Activated effector memory CD4-positive, alpha-beta T cell treated with anti-CD3 and anti-CD28 coated beads, Interleukin-2, amount 50 U/mL, for 16 hours (primary cell): Measurements from ENCODE around the gene ITGB1.
"Not testable (repeated sequence)": the region's sequence is repeated elsewhere in the genome, so short reads cannot be mapped to it uniquely, and the experiment has no call there.

Experiments
- DNase-seq: peaks from one replicate; pipeline ENCODE4 v3.0.0-alpha.2; 2020

ITGB1 gene

GRCh38 chr10:32980242-32980557, 22.2 kb upstream of the ITGB1 start:
- DNase-seq: no peak

DNA sequence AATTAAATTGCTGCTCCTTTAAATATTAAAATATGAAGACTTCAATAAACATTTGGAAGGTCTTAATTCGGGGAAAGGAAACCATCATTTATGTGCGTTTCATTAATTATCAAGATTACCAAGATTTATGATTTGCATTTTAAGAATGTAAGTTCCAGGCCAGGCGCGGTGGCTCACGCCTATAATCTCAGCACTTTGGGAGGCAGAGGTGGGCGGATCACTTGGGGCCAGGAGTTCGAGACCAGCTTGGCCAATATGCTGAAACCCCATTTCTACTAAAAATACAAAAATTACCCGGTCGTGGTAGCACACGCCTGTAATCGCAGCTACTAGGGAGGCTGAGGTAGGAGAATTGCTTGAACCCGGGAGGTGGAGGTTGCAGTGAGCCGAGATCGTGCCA, 21.7 kb upstream of the ITGB1 start:
- not testable (repeated sequence) for DNase-seq

- no peak for DNase-seq
Measured at GRCh38 chr10:32979041-32979440, 21.0 kb upstream of the ITGB1 start.

DNA sequence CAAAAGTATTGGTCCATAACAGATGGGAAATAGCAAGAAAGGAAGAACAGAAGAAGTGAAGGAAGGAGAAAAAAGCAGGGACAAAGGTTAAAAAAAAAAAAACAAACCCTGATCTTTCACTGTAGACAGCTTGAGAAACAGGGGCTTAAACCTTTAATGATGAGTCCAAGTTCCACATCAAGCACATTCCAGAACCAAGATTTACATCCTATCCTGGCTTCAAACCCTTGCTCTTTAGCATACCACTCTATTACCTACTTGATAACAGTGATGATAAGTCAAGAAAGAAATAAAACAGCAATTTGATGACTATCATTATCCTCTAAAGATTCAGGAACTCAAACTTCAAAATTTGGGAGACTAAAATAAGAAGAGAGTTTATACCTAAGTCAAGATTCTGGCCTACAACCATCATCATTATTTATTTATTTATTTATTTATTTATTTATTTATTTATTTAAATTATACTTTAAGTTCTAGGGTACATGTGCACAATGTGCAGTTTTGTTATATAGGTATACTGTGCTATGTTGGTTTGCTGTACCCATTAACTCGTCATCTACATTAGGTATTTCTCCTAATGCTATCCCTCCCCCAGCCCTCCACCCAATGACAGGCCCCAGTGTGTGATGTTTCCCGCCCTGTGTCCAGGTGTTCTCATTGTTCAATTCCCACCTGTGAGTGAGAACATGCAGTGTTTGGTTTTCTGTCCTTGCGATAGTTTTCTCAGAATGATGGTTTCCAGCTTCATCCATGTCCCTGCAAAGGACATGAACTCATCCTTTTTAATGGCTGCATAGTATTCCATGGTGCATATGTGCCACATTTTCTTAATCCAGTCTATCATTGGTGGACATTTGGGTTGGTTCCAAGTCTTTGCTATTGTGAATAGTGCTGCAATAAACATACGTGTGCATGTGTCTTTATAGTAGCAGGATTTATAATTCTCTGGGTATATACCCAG, 20.1 kb upstream of the ITGB1 start:
- DNase-seq: not testable (repeated sequence)

- no peak for DNase-seq
Measured at GRCh38 chr10:32976338-32976737, 18.3 kb upstream of the ITGB1 start.

- no peak for DNase-seq
Measured at GRCh38 chr10:32972929-32973328, 14.9 kb upstream of the ITGB1 start.

DNA sequence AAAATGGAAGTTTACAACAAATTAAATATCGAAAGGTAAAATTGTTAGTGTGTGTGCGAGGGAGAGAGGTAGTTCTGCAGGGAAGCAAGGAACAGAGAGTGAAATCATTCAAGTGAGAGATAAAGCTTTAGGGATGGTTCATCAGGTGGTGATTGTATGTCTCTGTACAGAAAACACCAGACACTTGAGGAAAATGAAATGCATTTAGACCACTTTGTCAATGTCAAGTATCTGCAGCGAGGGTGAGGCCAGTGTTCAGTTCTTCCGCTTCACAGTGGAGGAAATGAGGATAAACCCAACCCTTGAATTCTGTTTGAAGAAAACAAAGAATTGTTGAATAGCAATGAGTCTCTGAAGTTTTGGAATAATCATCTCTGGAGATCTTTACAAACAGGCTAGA, 14.4 kb upstream of the ITGB1 start:
- DNase-seq: no peak

DNA sequence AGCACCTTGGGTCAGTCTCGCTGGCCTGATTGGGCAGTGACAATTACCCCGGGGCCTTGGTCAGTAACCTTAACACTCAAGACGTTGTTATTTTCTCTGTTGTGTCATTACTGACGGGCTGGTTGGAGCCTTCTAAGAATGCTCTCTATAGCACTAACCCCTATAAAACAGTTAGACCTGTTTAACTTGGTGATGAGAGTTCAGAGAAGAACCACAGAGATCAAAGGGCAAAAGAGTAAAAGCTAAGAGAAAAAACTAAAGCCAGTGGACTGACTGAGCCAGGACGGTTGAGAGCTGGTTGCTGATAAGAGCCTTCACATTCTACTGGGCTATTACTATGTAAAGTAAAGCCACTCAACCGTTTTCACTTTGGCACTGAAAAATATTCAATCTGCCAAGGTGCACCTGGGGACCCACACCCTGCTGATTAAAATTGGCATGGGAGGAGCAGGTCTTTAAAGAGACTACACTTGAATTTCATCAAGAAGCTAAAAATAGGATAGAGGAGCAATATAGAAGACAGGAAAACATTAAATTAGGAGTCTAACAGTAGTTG, 13.6 kb upstream of the ITGB1 start:
- no peak for DNase-seq

DNA sequence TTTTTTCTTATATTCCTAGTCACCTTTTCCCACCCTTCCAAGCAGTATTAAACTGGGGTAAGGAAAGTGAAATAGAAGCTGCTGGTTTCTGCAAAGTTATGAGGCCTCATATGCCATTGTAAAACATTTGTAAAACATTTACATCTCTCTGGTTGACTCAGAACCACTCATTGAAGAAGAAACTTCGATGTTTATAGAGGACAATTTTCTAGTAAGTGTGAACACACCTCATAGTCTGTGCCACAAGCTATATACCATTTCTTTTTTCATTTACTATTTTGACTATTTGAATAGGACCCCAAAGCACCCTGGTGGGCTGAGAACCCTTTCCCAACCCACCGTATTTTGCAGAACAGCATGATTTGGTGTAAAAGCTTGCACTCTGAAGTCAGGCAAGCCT, 12.9 kb upstream of the ITGB1 start:
- no peak for DNase-seq

DNA sequence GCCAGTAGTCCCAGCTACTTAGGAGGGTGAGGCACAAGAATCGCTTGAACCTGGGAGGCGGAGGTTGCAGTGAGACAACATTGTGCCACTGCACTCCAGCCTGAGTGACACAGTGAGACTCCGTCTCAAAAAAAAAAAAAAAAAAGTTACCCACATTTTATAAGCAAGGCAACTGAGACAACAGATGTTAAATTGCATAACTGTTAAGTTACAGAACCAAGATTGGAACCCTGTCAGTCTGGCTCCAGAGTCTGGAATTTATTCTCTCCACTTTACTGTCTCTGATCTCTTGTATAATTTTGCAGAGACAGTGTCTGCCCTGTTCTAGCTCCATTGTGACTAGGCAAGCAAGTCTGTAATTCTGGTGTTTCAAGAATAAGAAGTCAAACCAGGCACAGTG, 6.2 kb upstream of the ITGB1 start:
- no peak for DNase-seq

DNA sequence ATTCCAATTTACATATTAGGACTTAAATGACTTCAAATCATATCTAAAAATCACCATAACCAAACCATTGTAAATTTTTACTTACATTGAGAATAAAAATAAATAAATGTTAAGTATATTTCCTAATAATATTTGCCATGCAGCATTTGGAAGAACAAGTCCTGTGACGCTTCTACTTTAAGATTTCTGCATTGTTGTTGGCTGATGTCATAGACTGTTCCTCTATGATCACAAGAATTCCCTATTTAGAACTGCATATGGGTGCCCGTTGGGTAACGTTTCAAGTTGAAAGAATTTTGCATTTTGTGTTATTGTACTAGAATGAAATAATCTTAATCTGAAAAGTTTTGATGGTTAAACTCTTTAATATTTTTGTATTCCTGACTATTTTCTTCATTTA, 5.1 kb upstream of the ITGB1 start:
- DNase-seq: no peak

- no peak for DNase-seq
Measured at GRCh38 chr10:32962521-32962920, 4.5 kb upstream of the ITGB1 start.

DNA sequence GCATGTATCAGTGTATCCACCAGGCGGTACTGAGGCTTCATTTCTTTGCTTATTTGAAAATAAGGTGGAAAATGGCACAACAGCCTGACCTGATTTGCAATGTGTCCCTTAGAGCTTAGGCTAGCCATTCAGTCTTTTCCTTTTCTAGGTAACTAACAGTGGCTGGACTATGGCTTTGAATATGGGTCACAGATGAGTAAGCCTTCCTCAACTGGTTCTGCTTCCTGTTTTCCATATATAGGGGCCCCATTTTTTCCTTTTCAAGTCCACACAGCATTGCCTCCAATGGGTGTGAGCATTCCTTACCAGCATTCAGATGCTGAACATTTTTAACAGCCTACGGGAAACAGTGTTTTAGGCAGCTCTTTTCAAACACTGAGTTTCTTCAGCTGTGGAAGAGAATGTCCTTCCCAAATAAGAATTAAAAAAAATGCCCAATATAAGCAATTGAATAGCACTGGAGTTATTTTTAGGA, 3.9 kb upstream of the ITGB1 start:
- no peak for DNase-seq

GRCh38 chr10:32961343-32961894, 3.4 kb upstream of the ITGB1 start:
- no peak for DNase-seq

DNA sequence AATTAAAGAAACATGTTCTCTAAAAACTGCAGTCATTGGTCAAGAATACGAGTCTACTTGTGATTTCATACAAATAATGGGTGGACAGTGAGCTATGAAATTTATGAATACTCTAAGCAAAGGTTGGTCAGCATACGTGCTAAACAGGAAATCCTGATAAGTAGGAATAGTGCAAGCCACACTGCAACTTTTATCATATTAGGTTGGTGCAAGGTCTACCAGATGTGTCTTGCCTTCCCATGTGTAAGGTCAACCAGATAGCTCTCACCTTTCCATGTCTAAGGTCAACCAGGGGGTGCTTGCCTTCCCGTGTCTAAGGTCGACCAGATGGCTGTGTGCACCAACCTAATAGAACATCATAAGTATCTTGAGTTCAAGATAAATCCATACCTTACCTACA, 2.0 kb upstream of the ITGB1 start:
- DNase-seq: no peak

- no peak for DNase-seq
Measured at GRCh38 chr10:32959006-32959920, 1.2 kb upstream of the ITGB1 start.

DNA sequence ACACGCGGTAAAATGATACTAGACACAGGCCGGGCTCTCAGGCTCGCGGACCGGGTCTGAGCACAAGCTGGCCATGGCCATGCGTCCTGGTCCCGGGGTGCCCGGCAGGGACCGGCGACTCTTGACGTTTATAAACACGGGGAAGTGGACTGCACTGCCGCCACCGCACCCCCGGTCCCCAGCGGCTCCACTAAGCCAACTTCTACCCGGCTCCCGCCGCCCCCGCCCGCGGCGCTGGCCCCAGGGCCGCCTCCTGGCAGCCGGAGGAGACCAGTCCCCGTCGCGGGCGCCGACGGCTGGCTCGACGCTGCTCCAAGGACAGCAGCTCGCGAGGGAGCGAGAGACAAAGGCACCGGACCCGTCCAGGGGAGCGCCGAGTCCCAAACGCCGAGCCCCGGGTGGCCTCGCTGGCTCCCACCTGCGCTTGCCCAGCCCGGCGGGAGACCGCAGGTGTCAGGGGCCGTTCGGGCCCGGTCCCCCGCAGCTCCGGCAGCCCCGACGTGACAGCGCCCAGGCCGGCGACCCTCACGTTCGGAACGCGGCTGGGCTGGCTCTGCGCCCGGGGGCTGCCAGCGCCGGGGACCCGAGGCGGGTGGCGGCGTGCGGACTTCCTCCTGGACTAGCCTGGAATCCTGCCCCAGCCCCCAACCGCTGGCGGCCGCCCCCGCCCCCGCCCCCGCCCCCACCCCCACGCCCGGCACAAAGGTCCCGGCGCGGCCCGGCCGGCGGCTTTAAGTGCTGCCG, 517 bp downstream of the ITGB1 start:
- DNase-seq: peak; percentile 83

GRCh38 chr10:32956365-32957197, 1.4 kb downstream of the ITGB1 start:
- DNase-seq: no peak

DNA sequence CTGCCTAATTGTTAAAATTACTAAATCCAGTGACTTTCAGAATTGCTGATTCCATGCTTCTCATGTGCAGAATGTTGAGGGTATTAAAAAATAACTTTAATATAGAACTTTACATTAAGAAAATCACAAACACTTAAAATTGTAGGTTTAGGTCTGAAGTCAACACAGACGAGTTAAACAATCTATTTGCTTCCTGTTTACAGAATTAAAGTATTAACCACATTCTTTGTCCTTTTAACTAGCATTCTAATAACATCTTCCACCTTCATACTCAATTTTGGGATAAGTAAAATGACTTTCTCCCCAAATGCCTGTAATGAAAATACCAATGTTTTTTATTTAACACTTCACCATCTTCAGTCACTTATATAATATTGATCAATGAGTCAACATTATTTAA, 2.2 kb downstream of the ITGB1 start:
- DNase-seq: no peak

GRCh38 chr10:32955299-32955772, 2.7 kb downstream of the ITGB1 start:
- DNase-seq: no peak
